ENCODE data around the gene COL13A1. TPM values are rescaled to one million over a fixed set of nuclear protein-coding genes. Genes with fewer than 3 reads are reported as not detected.
A peak's percentile ranks its signal among the peaks of the same experiment; 100 is the strongest.

The COL13A1 gene
- total RNA-seq, 1 experiment from 2014 or later, result 18.0 TPM

DNA sequence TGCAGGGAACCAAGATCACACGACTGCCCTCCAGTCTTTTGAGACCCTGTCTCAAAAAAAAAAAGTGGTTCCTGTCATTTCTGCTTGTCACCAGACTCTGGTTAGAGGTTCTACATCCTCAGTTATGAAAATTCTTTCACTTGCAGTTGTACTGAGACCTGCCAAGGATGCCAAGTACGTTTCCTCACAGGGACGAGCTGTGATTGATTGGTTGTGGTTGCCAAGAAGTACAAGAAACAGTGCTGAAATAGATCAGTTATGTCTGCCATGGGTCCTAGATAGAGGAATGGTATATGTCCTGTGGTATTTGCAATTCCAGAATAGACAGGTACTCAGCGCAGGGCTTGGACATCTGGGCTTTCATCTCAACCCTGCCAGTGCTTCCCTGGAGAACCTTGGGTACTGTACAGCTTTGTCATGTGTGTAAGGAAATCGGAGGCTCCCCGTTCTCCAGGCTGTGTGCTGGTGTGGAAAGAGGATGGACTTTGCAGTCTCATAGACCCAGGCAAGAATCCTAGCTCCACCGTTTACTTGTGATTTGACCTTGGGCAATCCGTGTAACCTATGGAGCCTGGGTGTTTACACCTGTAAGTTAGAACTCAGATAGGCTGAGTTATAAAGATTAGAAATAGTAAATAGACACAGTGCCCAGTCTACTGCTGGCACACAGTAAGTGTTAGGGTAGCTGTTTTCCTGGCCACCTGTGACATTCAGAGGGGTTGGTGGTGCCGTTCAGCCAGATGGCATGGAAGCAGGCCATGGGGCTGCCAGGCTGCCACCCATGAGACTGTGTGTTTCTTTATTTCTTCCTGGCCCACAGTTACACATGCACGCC lies 53.0 kb downstream of the COL13A1 start:
- H3K27me3 ChIP-seq (ENCODE audit: control insufficient read depth, insufficient read depth, low read length), result no peaks in the 10 kb centered on the region
- H3K4me3 ChIP-seq (ENCODE audit: insufficient read depth, low read depth, low read length), result no peak overlapping the region
- DNase-seq, result no peak
- no peaks in the 10 kb centered on the region for H3K36me3 ChIP-seq (replicated peaks; ENCODE audit: control insufficient read depth, insufficient read depth, low read length)

DNA sequence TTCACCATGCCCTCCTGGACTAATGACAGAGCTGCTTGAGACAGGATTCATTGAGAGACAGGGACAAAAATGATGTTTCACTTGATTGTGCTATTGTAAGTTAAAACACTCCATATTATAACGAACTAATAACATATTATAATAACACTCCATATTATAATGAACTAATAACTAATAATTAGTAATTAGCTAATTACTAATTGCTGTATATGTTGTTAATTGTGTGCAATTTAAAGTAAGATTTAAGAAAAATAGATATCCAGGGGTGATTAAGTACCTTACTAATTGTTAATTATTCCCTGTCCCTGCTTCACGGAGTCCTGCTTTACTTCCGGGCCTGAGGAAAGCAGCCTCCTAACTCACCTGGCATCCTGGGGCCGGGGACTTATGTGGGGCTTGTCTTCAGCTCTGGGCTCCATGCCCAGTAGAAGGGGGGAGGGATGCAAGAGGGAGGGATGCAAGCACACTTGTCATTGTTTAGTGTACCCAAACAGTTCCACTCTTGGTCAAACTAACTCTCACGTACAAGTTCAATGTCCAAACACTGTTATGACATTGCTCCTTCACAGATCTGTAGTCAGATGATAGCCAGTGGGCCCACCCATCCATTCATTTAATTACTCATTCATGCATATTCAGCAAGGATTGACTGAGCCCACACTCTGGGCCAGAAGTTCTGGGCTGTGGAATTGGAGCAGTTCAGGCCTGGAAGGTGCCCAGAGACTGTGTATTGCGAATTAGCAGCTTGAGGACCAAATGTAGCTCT lies 53.8 kb downstream of the COL13A1 start:
- Histone ChIP-seq H3K4me3 (ENCODE audit: insufficient read depth, low read depth, low read length) (no peak overlapping the region), H3K36me3 (replicated peaks; ENCODE audit: control insufficient read depth, insufficient read depth, low read length) (no peaks in the 10 kb centered on the region), H3K27me3 (ENCODE audit: control insufficient read depth, insufficient read depth, low read length) (no peaks in the 10 kb centered on the region)
- DNase-seq, result no peak

DNA sequence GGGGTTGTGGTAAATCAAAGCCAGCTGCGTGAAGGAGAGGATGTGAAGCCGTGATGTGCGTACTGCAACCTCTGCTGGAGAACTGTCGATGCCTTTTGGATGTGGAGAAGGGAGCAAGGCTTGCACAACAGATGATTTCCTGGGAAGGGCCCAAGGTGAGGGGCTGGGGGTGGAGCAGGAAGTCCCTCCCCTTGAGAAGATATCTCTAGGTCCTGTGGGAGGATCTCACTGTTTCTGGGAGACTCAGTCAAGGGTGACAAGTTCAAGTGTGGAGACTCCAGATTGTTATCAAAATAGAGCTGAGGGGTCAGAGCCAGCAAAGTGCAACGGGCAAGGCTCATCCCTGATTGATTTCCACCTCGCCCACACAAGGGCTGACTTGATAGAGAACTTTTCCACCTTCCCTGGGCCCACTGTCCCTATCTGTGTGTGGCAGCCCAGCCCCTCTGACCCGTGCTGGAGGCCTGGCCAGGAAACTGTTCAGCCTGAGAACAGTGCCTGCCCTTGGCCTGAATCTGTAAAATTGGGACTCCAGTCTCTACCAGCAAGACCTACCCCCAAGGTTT lies 55.0 kb downstream of the COL13A1 start:
- Histone ChIP-seq H3K4me3 (ENCODE audit: insufficient read depth, low read depth, low read length) (no peak overlapping the region), H3K27me3 (ENCODE audit: control insufficient read depth, insufficient read depth, low read length) (no peaks in the 10 kb centered on the region), H3K36me3 (replicated peaks; ENCODE audit: control insufficient read depth, insufficient read depth, low read length) (no peaks in the 10 kb centered on the region)
- no peak for DNase-seq

DNA sequence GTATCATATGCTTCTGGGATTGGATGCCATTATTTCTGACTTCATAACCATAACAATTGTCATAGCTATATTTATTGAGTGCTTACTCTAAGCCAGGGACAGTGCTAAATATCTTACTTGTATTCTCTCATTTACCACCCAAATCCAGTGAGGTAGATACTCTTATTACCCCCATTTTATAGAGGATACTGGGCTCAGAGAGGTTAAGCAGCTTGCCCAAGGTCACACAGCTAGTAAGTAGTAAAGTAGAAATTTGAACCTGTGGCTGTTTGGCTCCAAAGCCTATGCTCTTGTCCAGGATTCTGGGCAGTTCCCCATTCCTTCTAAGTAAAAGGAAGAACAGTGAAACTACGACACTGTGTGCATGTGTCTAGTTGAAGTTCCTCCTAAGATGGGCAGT lies 56.5 kb downstream of the COL13A1 start:
- DNase-seq, result no peak
- Histone ChIP-seq H3K36me3 (replicated peaks; ENCODE audit: control insufficient read depth, insufficient read depth, low read length) (no peaks in the 10 kb centered on the region), H3K4me3 (ENCODE audit: insufficient read depth, low read depth, low read length) (no peak overlapping the region), H3K27me3 (ENCODE audit: control insufficient read depth, insufficient read depth, low read length) (no peaks in the 10 kb centered on the region)

DNA sequence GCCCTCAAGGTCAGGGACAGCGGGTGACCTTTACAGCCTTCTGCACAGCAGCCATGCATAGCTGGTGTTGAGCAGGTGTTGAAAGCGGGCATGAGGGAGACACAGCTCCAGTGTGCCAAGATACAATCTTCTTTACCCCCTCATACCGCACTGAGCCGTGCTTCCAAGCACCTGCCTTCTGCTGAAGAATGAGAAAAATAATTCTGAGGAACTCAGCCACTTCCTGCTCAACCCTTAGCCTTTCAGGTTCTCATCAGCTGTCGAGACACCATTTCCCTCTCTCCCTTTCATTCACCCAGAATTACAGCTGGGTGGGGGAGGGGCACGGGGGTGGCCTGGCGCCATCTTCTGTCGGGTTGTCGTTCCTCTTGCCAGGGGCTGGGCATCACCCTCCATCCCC lies 58.6 kb downstream of the COL13A1 start:
- H3K4me3 ChIP-seq (ENCODE audit: insufficient read depth, low read depth, low read length), result no peak overlapping the region
- H3K27me3 ChIP-seq (ENCODE audit: control insufficient read depth, insufficient read depth, low read length), result no peaks in the 10 kb centered on the region
- H3K36me3 ChIP-seq (replicated peaks; ENCODE audit: control insufficient read depth, insufficient read depth, low read length), result no peaks in the 10 kb centered on the region
- DNase-seq, result no peak

DNA sequence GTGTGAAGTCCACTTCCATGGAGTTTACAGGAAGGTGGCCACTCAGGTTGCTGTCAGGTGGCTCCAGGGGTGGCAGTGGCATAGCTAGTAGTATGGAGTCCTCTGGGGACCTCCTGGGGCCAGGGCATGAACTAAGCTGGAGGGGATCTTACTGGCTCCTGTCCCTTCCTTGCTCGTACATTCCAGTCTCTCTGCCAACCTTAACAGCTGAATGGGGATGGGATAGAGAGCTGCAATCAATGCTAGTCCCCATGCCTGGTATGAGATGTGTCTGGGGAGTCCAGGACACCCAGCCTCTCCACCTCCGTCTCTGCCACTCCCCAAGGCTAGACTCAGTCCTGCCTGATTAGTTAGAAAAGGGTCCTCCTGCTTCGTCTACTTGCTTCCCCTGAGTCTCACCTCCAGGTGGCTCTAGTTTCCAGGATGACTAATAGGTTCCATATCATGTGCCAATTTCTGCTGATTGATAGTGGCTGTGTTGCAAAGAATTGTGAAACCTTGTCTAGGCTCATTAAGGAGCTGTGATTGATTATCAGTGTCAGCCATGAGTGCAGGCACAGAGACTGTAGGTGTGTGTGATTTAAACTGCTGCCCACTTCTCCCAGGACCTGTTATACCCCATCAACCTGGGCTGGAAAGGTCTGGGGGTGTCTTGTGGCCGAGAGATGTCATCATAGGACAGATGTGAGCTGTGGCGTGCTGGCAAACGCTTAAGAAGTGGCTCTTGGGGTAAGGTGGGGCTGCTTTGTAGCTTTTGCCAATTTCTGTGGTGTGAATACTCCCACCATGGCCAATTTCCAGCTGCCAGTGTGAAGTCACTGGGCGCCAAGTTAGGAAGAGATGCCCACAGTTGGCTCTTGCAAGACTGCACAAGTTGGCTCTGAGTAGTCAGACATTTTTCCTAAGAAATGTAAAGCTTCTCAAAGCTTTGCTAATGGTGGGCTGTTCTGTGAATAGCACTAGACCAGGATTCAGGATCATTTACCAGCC lies 59.8 kb downstream of the COL13A1 start:
- peak; percentile 72 for DNase-seq
- Histone ChIP-seq H3K36me3 (replicated peaks; ENCODE audit: control insufficient read depth, insufficient read depth, low read length) (no peaks in the 10 kb centered on the region), H3K4me3 (ENCODE audit: insufficient read depth, low read depth, low read length) (no peak overlapping the region), H3K27me3 (ENCODE audit: control insufficient read depth, insufficient read depth, low read length) (no peaks in the 10 kb centered on the region)

DNA sequence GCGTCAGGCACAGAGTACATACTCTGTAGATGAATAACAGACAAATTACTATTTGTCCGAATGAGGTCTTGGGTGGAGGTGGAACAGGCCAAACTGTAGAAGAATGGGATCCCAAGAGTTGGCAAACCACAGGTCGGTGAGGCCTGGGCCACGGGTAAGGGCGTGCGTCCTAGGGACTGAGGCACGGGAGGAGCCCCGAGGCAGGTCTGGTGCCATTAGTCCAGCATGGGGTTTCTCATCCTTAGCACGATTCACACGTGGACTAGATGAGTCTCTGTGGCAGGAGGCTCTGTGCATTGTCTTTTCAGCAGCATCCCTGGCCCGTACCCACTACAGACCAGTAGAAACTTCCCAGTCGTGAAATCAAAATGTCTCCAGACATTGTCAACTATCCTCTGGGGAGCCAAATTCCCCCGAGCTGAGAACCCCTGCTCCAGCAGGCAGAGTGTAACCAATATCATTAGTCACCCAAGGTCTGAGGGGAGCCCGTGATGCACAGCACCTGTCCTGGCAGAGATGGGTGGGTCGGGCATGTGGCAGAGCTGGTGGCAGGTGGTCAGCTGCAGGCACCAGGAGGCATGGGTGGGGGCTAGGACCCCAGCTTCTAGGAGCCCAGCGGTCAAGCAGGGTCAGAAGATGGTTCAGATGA lies 61.3 kb downstream of the COL13A1 start:
- H3K27me3 ChIP-seq (ENCODE audit: control insufficient read depth, insufficient read depth, low read length), result no peaks in the 10 kb centered on the region
- H3K36me3 ChIP-seq (replicated peaks; ENCODE audit: control insufficient read depth, insufficient read depth, low read length), result no peaks in the 10 kb centered on the region
- no peak for DNase-seq
- no peak overlapping the region for H3K4me3 ChIP-seq (ENCODE audit: insufficient read depth, low read depth, low read length)

DNA sequence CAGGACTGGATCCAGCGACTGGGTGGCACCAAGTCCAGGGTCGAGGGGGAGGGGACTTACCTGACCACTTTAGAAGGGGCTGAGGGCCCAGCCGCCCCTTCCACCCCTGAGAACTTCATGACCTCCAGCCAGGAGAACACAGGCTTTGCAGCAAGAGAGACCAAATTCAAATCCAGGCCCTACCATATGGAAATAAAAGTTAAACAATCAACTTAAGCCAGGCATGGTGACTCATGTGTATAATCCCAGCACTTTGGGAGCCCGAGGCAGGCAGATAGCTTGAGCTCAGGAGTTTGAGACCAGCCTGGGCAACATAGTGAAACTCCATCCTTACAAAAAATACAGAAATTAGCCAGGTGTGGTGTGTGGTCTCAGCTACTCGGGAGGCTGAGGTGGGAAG lies 61.9 kb downstream of the COL13A1 start:
- no peak overlapping the region for H3K4me3 ChIP-seq (ENCODE audit: insufficient read depth, low read depth, low read length)

DNA sequence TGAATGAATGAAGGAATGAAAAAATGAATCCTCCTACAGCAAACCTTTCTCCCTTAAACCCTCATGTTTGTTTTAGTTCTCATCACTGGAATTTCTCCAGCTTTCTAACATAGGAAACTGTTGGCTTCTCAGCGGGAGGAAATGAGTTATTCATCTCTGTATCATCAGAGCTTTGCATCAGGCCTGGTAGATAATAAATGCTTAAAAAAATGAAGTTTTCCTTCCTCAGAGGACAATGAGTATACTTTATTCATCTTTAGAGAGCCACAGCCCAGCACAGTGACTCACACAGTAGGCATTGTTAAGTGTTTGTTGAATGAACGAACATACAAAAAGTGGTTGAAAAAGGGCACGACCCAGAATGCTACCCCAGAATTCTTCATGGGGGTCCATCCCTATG lies 62.6 kb downstream of the COL13A1 start:
- DNase-seq, result no peak
- Histone ChIP-seq H3K27me3 (ENCODE audit: control insufficient read depth, insufficient read depth, low read length) (no peaks in the 10 kb centered on the region), H3K36me3 (replicated peaks; ENCODE audit: control insufficient read depth, insufficient read depth, low read length) (no peaks in the 10 kb centered on the region), H3K4me3 (ENCODE audit: insufficient read depth, low read depth, low read length) (no peak overlapping the region)

More for the DNA sequence above, 61.9 kb downstream of the COL13A1 start:
- Histone ChIP-seq H3K27me3 (ENCODE audit: control insufficient read depth, insufficient read depth, low read length) (no peaks in the 10 kb centered on the region), H3K36me3 (replicated peaks; ENCODE audit: control insufficient read depth, insufficient read depth, low read length) (no peaks in the 10 kb centered on the region)
- no peak for DNase-seq

DNA sequence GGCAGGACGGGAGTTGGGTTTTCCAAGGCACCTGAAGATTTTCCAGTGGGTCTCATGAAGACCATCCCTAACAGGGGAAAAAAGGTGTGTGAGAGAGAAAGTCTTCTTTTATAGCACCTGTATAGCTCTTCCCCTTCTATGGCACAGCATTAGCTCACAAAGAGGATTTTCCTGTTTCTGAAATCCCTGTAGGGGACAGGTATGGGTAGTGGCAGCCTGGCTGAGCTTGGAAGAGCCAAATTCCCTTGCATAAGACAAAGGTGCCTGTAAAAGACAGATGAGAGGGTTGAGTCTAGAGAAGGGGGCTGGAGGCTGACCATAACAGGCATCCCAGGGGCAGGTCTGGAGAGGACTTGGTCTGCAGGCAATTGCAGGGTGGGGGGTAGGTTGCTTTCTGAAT lies 63.7 kb downstream of the COL13A1 start:
- DNase-seq, result no peak
- no peak overlapping the region for H3K4me3 ChIP-seq (ENCODE audit: insufficient read depth, low read depth, low read length)
- no peaks in the 10 kb centered on the region for H3K36me3 ChIP-seq (replicated peaks; ENCODE audit: control insufficient read depth, insufficient read depth, low read length)
- no peaks in the 10 kb centered on the region for H3K27me3 ChIP-seq (ENCODE audit: control insufficient read depth, insufficient read depth, low read length)

DNA sequence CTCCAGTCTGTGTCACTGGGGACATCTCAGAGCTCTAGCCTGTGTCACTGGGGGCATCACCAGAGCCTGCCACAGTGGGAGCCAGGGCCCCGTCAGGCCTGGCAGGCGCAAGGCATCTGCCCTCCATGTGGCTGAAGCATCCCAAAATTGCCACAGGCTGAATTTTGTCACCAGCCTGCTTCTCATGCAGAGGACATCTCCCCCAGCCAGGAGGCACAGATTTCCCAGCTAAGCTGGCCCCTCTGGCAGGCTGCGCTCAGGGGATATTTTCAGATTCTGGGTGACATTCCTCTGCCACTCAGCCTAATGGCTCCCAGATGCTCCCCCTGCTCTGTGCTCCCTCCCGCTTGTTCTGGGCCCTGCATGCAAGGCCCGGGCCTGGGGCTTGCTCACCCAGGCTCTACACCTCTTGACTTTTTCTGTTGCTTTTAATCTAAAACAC lies 64.6 kb downstream of the COL13A1 start:
- no peak for DNase-seq
- H3K27me3 ChIP-seq (ENCODE audit: control insufficient read depth, insufficient read depth, low read length), result no peaks in the 10 kb centered on the region
- H3K4me3 ChIP-seq (ENCODE audit: insufficient read depth, low read depth, low read length), result no peak overlapping the region
- no peaks in the 10 kb centered on the region for H3K36me3 ChIP-seq (replicated peaks; ENCODE audit: control insufficient read depth, insufficient read depth, low read length)

DNA sequence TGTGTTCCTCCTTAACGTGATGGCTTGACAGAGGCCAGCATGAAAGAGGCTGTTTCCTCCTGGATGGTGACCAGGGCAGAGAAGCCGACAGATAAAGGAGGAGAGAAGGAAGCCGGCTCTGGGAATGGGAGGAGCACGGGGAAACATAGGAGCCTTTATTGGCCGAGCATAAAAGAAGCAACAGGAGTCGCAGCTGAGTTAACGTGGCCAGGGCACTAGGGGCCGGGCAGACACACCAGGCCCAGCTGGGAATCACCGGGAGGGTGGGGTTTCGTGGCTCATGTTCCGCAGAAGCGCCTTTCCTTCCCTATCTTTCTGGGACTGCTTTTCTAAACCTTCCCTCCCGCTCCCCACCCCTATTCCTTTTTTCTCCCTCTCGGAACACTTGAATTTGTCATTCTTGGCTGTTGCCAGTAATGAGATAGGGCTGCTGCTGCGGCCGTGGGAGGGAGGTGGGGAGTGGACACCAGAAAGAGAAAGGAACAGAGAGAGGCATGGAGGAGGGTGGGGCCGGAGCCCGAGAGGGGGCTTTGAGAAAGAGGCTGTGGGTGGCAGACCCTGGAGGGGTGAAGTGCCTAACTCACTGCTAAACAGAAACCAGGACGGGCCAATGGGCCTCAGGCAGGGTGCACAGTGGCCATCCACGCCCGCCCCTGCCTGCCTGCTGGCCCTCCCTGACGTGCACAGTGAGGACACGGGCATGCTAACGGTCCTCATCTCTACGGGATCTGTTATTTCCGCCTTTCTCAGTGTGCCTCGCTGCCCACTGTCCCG lies 65.2 kb downstream of the COL13A1 start:
- no peak overlapping the region for H3K4me3 ChIP-seq (ENCODE audit: insufficient read depth, low read depth, low read length)
- DNase-seq, result peak; percentile 84
- no peaks in the 10 kb centered on the region for H3K36me3 ChIP-seq (replicated peaks; ENCODE audit: control insufficient read depth, insufficient read depth, low read length)
- no peaks in the 10 kb centered on the region for H3K27me3 ChIP-seq (ENCODE audit: control insufficient read depth, insufficient read depth, low read length)
